SIG-M5 treated with dmso at 0.1 percent for 504 hours (cell line): Measurements from ENCODE around the gene SLC15A3.
"Not testable (repeated sequence)": the region's sequence is repeated elsewhere in the genome, so short reads cannot be mapped to it uniquely, and the experiment has no call there.

Experiments
- DNase-seq: peaks from one replicate; lab custom pipeline; 2025; ENCODE audit not compliant: unreplicated experiment; lab: John Stamatoyannopoulos, UW

Gene SLC15A3

DNA sequence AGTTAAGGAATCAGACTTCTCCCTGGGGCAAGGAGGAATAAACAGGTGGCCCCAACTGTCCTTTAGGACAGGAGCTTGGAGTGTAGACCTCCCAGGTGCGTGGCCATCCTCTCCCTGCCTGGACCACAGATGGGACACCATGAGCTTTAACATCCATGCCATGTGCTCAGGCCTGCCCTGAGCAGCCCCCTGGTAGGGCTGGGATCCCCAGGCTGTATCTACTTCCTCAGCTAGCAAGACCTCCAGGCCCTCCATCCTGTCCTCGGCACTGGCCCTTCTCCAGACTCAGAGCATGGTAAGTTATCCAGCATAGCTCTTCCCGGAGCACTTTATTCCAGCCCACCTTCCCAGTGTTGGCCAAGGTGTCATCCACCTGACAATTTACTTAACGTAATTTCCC lies 25.2 kb upstream of the SLC15A3 start:
- DNase-seq = no peak

GRCh38 chr11:60974726-60975125 lies 22.8 kb upstream of the SLC15A3 start:
- DNase-seq = no peak

- not testable (repeated sequence) for DNase-seq
Observed at GRCh38 chr11:60974316-60974715, 22.3 kb upstream of the SLC15A3 start.

GRCh38 chr11:60973699-60974098 lies 21.7 kb upstream of the SLC15A3 start:
- no peak for DNase-seq

- DNase-seq = no peak
Observed at GRCh38 chr11:60972182-60973030, 20.4 kb upstream of the SLC15A3 start.

DNA sequence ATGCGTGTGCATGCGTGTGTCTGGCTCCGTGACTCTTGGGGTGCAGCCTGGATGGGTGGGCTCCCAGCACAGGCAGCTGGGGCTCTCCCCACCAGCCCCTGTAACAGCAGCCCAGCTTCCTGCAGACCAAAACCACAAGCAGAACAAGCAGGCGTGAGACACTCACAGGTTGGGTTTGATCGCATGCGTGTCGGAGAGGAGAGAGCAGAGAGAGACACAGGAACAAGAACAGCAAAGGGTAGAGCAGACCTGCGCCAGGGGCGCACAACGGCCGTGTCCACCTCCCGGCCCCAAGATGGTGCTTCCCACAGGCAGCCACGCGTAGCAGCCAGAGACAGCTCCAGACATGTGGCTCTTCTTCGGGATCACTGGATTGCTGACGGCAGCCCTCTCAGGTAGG lies 19.5 kb upstream of the SLC15A3 start, which contains the start of gene CD6:
Gene CD6, plus strand, starts transcription at position 161 of the 400 bp plus-strand sequence. Its CDS starts 186 bp downstream, at position 347.
- no peak for DNase-seq

DNA sequence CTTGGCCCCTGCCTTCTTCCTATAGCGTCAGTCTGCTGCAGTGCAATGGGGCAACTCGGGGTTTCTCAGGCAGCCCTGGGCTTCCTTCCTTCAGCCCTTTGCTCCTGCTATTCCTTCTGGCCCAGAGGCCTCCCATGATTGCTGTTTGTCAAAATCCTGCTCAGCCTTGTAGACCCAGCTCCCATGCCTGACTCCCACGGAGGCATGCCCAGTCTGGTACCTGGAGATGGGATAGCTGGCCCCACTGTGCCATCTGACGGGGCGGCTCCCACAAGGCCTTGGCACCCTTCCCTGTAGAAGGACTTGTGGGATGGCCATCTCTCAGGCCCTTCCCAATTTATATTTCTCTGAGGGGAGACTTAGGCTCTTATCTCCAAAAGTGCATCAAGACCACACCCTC lies 18.9 kb upstream of the SLC15A3 start:
- no peak for DNase-seq

GRCh38 chr11:60970369-60970774 lies 18.4 kb upstream of the SLC15A3 start:
- peak; percentile 38 for DNase-seq

DNA sequence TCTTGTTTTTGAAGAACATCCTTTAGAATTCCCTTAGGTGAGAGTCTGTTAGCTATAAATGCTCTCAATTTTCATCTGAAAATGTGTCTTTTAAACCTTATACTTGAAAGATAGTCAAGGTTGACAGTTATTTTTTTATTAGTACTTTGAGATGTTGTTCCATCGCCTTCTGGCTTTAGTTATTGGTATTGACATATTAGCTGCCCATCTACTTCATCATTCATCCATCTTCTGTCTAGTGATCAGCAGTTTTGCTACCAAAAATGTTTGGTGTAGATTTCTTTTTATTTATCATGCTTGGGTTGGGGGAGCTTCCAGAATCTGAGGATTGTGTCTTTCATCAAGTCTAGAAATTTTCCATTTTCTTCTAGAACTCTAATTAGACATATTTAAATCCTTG lies 16.2 kb upstream of the SLC15A3 start:
- DNase-seq = no peak

GRCh38 chr11:60966890-60967289 lies 14.9 kb upstream of the SLC15A3 start:
- DNase-seq = no peak

DNA sequence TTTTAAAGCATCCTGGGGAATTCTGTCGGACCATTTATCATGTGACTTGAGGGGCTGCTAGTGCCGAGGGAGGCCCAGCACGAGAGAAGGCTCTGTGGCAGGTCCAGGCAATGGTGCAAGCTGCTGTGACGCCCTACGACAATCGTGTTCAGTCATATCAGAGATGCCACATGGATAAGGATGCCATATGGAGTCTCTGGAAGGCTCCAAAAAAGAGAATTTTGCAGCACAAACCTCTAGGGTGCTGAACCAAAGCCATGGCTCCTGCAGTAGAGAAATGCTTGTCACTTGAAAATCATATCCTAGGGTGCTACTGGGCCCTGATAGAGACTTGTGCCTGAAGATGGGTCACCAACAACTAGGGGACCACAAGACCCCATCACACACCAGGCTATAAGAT lies 12.8 kb upstream of the SLC15A3 start:
- DNase-seq = no peak

DNA sequence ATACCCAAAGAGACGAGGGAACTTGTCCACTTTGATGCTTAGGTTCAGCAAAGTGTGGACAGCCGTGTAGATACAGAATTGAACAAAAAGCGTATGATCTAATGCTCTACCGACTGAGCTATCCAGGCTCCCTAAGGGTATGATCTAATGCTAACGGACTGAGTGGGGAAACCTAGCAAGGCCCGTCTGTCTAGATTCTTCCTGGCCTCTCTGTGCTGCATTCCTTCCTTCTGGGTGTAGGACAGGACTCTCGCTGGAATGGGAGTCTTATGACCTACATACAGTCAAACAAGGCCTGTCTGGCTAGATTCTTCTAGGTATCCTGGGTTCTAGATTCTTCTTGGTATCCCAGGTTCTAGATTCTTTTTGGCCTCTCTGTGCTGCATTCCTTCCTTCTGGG lies 8.4 kb upstream of the SLC15A3 start:
- DNase-seq = no peak

GRCh38 chr11:60959431-60959830 lies 7.5 kb upstream of the SLC15A3 start:
- DNase-seq = no peak

- no peak for DNase-seq
Observed at GRCh38 chr11:60957188-60957587, 5.2 kb upstream of the SLC15A3 start.

GRCh38 chr11:60955571-60955970 lies 3.6 kb upstream of the SLC15A3 start:
- DNase-seq = no peak

DNA sequence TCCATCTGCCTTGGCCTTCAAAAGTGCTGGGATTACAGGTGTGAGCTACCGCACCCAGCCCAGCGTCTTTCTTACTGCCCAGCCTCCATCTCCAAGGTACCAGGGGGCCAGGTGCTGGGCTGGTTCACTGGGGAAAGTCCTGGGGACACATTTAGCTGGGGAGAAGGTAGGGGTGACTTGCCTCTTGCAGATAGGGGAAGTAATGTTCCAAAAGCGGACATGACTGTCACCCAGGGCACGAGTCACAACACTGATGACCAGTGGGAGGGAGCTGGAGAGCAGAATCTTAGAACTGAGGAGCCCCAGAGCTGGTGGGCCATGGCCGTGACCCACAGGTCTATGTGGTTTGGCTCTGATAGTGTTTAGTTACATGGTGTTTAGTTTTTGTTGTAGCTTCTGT lies 2.4 kb upstream of the SLC15A3 start:
- no peak for DNase-seq

- no peak for DNase-seq
Observed at GRCh38 chr11:60953781-60954180, 1.8 kb upstream of the SLC15A3 start.

DNA sequence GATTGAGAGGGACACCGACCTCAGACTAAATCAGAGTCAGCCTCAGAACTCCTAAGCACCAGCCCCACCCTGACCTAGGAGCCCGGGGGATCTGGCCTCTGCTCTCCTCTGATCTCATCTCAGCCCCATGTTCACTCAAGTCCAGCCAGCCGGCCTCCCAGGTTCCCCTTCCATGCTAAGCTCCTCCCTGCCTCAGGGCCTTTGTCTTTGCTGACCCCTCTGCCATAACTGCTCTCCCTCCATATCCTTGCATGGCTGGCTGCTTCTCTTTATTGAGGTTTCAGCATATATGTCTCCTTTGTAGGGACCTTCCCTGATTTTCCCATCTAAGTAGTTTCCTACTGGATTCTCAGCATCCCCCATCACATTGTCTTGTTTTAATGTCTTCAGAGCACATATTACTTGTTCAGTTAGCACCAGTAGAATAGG lies 780 bp upstream of the SLC15A3 start:
- DNase-seq = no peak

- DNase-seq = no peak
Observed at GRCh38 chr11:60951606-60951903, 421 bp downstream of the SLC15A3 start.

- no peak for DNase-seq
Observed at GRCh38 chr11:60950933-60951605, 907 bp downstream of the SLC15A3 start.

DNA sequence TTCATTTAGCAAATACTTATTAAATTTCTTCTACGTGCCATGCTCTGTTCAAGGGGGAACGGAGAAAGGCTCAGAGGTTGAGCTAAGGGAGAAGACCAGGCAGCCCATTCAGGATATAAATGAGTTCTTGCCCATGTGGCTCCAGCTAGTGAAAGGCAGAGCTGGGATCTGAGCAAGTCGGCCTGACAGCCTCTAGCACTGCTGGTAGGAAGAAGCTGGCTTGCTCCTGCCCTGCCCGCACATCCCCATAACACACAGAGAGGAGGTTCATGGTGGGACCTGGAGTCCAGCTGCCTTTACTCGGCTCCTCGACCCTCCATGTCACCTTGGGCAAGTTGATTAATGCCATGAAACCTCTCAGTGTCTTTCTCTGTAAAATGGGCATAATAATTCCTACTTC lies 2.0 kb downstream of the SLC15A3 start:
- no peak for DNase-seq

- no peak for DNase-seq
Observed at GRCh38 chr11:60948250-60948649, 3.7 kb downstream of the SLC15A3 start.

GRCh38 chr11:60947700-60948099 lies 4.3 kb downstream of the SLC15A3 start:
- no peak for DNase-seq
